NCI-H1092 treated with DMSO at 0.1 percent for 48 hours (cell line): ENCODE results near the gene CPED1.
"Not testable (repeated sequence)": the region's sequence is repeated elsewhere in the genome, so short reads cannot be mapped to it uniquely, and the experiment has no call there.

Source experiments
- DNase-seq: peaks from one replicate; lab custom pipeline; 2025; lab: John Stamatoyannopoulos, UW

Gene CPED1

DNA sequence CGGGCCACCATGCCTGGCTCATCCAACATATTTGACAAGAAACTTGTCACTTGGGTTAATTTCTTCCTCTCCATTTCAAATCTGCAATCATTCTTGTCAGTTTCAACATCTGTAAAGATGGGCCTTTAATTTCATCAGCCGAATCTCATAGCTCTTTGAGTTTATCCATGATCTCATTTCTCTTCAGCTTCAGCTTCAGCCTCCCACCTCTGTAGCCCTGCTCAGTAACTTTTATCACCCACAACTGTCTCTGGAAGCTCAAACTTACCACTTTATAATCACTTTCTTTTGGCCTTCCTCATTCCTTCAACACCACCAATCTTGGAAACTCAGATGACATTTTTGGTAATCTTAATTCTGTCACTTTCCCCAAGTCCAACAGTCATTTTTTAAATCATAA, 83.2 kb downstream of the CPED1 start:
- no peak for DNase-seq

DNA sequence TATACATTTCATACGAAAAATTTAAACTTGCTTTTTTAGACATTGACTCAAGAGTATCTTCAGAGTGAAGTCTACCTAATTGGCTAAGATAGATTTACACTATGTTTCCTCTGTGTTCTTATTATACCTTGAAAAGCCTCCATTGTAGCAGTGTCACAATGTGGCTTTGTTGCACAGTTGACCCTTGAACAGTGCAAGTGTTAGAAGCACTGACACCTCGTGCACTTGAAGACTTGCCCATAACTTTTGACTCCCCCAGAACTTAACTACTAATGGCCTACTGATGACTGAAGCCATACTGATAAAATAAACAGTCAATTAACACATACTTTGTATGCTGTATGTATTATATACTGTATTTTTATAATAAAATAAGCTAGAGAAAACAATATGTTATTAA, 84.3 kb downstream of the CPED1 start:
- no peak for DNase-seq

DNA sequence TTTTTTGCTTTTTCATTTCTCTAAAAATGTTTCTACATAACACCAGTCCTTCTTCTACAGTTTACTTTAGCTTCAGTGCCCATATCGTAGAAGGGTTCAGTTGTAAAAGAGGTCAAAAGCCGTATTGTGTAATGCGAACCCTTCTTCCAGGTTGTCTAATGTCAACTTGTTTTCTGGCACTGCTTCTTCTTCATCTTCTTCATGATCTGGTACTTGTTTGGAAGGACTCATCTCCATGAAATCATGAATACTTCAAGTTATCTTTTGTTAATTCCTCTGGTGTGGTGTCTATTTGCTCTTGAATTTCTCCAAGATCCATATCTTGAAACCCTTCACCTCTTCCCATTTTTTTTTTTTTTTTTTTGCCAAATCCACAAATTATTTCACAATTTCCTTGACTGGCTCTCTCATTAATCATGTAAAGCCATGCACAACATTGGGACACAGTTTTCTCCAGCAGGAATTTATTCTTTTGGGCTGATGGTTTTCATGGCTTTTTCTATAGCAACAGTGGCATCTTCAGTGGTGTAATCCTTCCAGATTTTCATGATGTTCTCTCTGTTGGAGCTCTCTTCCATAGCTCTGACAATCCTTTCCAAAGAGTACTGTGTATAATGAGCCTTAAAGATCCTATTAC, 85.1 kb downstream of the CPED1 start:
- no peak for DNase-seq

DNA sequence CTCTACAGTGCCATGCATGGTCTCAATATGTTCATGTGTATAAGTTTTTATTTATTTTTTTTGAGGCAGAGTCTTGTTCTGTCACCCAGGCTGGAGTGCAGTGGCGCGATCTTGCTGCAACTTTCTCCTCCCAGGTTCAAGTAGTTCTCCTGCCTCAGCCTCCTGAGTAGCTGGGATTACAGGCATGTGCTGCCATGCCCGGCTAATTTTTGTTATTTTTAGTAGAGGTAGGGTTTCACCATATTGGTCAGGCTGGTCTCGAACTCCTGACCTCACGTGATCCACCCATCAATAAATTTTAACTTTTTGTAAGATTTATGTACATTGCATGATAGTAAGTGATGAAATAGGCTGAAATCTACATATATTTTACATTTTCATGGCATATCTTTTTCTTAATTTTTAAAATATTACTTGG, 86.9 kb downstream of the CPED1 start:
- DNase-seq, result not testable (repeated sequence)

DNA sequence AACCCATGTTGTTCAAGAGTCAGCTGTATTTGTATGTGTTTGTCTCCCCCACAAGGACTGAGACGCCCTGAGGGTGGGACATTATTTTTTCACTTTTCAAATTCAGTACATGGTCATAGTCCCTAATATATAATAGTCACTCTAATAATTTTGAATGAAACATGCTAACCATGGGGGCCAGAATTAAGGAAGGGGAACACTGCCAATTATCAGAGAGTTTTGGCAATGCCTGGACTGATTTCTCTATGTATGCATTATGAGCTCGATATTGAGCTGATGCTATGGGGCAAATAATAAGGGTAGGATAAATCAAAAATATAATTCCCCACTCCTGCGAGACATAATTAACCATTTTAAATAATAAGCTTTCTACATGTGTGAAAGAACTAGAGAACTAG, 87.4 kb downstream of the CPED1 start:
- no peak for DNase-seq

DNA sequence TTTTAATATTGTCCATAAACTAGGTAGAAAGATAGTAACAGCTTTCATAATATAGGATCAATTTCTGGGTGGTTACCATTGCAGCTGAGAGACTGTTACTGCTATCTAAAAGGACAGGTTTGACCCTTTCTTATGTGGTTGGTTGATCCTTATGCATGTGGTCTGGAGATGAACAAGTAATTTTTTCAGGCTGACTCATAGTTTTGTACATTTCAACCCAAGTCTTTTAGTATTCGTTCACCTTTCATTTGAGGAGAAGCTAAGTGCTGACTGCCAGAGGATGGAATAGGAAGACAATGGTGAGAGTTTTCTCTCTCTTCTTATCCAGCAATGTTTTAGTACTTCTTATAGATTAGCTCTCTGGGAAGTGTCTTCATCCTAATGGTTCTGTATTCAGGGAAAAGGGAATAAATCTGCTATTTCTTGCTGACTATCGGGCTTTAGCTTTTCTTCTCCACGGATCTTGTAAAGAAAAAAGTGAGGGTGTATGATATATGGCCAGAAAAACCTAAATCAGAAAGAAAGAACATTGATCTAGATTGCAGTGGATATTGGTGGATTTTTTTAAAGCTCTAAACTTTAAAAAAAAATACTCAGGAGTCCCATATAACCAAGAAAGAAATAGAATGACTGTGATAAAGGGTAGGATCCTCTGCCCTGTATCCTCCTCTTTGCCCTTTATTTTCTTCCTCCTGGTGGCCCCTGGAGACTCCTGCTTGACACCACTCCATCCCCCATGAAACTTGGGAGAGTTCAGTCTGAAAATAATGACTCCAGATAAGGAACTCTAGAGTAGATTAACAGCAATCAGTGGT, 88.0 kb downstream of the CPED1 start:
- no peak for DNase-seq

DNA sequence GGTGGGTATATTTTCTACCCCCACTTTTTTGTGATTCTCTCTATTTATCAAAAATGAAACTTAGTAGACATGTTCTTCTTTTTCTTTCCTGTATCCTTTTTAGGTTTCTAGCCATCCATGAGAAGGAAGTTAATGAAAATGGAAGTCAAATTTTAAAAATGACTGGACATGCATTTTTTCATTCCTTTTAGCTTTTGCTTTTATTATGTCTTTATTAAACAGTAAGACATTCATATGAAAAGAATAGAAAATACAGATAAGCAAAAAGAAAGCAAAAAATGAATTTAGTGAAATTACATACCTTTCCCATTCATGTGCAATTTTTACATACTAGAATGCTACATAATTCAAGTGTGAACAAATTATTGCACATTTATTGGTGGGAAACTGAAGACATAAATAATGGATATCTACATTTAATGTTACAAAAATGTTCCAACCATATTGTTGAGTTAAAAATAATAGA, 88.7 kb downstream of the CPED1 start:
- no peak for DNase-seq

DNA sequence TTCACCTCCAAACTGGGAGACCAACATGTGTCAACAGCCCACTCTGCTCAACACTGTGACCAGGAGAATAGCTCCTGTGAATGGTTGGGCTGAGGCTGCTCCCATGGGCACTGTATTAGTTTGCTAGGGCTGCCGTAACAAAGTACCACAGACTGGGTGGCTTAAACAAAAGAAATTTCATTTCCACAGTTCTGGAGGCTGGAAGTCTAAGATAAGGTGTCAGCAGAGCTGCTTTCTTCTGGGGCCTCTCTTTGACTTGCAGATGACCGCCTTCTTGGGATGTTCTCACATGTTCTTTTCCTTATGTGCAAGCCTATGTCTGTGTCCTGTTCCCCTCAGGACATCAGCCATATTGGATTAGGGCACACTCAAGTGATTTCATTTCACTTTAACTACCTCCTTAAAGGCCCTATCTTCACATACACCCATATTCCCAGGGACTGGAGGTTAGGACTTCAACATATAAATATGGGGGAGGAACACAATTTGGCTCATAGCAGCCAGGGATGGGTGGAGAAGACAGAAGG, 90.3 kb downstream of the CPED1 start:
- no peak for DNase-seq

DNA sequence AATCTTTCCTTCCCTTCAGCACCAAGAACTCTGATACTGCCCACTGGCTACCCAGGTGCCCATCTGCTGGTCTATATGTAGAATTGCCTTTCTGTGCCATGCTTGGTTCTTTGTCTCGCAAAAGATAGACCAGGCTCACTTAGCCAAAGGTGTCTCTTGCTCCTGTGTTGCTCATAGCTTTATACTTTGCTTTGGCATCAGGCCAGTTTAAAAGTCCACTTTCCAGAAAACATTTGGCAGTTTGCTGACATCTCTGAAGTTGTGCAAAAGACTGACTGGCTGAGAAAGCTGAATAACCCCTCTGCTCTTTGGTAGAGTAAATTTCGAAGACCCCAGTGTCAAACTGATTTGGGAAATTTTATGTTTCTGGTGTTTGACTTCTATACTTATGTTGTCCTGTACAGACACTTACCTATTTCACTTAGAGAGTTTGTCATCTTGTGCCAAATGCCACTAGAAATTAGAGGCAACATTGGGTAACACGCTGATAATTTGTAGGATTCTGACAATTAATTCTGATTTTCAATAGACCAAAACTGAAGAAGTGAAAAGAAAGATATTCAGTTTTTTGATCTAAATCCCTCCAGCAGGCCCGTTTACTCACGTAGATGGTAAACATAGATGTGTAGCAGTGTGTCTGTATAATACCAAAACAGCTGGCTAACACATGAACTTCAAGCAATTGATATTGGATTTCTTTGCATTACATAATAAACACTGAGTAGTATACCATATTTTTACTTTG, 91.1 kb downstream of the CPED1 start:
- no peak for DNase-seq

DNA sequence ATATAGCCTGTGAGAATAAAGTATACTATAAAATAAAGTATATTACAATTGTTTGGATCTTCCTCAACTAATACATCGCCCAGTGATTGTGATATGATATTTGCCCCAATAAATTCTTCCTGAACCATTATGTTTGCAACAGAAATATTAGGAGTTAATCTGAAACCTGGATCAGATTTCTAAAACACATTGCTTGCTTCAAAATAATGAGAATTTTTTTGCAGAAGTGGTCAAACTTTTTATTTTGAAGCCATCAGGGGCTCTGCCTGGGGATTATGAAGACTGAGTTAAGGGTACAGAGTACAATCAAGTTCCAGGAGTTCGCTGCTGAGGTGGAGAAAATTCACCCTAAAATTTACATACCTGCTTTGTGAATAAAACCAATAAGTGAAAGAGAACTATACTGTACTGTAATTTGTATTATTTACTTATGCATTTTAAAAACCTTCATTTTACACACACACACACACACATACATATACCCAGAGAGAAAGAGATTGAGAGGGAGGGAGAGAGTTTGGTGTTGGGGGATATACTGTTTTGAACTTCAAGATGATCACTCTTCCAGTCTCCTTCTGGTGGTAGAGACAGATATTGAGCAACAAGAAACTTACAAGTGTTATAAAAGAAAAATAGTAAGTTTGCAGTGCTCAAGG, 91.9 kb downstream of the CPED1 start:
- no peak for DNase-seq

DNA sequence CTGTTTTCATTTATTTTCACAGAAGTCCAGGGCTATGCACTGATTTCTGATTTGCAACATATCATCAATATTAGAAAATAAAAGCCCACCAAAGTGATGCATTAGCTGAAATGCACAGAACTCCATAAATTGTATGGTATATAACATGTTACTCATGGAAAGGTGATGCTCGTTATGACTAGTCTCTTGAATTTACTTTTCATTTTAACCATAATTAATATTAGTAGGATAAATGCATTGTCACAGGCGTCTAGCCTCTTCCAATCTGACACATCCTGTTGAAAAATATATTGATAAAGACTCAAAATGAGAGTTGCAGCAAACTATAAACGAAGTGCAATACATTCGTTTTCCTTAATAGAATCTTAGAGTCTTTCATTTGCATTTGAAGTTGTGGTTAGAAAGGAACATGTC, 92.4 kb downstream of the CPED1 start:
- no peak for DNase-seq

DNA sequence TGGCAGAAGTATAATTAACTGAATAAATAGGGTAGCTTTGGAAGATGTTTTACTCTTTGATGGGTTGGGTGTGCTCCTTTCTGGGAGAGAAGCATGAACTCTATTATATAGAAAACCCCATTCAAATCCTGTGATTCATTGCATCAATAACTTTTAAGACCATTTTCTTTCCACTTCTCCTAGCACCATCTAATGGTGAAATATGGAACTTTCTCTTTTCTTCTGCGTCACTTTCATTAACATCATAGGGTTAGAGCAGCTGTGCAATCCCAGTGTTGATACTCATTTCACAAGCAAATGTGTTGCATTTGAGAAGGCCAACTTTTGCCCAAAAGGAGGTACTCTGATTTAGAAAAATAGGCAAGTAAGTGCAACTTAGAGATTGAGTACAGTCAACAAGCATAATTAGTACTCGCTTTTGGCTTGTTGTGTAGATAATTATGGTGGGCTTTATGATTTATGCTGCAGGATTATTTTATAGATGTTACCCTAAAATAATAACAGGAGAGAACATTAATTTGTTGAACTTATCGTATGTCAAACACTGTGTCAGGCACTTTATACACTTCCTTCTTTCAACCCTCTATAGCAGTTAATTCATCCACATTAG, 92.9 kb downstream of the CPED1 start:
- DNase-seq, result peak; percentile 75

DNA sequence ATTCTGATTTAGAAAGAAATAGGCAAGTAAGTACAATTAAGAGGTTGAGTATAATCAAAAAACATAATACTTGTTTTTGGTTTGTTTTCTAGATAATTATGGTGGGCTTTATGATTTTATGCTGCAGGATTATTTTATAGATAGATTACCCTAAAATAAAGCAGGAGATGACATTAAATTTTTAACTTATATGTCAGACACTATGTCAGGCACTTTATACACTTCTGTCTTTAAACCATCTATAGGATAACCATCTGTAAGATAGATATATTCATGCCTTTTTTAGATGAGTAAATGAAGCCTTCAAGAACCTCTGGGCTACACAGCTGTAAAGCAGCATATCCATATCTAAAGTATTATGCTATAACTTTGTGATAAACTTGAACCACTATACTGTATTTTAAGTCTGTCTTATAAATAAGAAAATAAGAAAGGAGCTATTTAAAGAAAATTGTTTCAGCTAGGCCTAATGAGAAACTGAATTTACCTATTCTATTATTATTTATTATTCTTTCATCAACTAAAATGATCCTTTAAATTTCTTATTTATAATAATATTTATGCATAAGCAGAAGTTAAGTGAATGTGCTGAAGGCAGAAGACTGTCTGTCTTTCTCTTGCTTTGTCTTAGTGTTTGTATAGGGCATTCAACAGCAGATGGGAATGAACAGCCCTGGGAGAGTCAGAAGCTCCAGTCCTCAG, 94.0 kb downstream of the CPED1 start:
- DNase-seq, result no peak

DNA sequence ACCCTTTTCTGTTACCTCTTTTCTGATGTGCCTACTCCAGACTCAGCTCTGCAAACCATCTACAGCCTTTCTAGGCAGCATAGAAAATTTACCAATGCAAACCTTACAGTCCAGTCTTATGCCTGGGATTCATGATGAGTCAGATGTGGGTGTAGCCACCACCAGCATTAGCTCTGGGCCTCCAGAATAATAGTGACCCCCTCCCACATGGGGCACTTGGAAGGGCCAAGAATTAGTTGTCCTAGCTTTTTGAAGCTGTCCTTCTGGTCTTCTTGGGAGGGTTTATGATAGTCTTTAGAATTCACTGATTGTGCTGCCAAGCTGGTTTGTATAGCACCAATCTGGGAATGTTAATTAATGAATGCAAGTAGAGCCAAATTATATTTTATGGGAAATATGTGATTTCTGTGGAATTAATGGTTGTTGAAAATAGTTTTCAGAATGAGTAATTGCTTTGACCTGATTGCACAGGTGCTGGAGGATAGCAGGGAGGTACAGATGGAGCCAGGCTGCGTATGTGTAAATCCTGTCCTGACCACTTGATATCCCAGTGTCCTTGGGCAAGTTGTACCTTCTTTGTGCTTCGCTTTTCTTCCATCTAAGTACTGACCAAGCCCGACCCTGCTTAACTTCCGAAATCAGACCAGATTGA, 94.8 kb downstream of the CPED1 start:
- no peak for DNase-seq

DNA sequence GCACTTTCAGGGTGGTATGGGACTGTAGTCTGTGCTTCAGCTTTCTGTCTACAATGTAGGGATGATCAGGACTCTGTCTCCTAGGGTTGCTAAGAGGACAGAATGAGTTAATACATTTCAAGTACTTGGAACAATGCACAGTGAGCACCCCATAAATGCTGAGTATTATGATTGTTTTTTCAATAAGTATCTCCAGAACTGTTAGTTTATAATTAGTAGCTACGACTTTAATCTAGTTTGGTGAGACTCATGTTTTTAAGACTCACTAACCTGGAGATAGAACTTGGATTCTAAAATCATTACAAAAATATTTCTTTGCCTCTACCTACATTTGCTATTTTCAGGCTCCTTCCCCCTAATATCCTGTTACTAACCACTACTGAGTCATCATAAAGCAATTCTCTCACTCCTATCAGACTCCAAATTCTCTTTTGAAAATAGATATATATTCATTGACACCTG, 95.3 kb downstream of the CPED1 start:
- no peak for DNase-seq

DNA sequence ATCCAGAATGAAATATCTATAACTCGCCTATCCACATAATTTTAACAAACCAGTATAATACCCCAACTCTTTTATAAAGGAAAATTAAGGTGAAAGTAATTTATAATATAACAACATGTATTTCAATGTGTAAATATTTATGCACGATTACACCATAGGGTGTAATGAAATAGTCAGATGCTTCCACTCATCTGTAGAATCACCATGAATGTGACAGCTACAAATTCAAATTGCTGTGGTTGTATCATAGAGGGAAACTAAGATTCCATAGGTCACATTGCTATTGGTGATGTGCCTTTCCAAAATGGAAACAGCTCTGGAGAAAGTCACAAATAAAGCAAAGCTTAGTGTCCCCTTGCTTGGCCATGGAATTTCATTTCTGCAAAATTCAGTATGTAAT, 95.7 kb downstream of the CPED1 start:
- no peak for DNase-seq

DNA sequence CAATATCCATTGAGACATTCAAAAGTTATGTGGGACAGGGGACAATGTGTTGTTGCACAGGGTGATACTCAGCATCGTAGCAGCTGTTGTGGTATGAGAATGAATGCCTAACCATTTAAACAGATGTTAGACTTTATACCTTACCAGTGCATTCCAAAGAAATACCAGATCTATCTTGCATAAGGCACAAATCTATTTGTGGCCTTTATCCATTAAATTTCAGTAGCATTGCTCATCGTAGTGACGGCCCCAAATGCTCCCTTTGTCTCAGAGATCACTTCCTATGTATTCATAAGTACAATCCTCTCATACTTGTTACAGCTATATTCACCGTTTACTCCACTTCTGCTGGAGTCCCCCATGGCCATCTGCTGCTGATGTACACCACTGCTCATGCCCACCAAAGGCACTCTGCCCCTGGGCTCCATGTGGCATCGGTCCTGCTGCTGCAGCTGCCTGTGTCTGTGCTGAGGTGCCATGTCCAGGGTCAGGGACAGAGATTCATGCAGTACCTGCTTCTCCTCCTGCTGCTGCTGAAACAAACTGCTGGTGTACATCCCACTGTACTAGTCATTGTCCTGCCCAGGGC, 96.3 kb downstream of the CPED1 start:
- DNase-seq, result no peak

DNA sequence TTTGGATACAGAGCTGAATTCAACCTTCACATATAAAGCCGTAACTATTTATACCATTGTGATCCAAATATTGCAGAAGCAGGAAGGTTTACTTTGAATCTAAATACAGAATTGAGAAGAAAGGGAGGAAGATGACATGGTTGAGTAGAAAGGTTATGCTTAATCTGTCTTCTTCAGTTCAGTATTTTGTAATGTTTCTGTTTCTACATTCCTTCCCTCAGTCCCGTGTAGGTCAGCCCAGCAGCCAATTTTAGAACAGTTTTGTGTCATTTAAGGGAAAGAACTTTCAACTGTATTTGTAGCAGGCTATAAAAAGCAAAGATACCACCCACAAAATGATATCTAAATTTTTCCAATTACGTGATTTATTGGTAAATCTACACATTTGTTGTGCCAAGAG, 97.4 kb downstream of the CPED1 start:
- DNase-seq, result no peak

DNA sequence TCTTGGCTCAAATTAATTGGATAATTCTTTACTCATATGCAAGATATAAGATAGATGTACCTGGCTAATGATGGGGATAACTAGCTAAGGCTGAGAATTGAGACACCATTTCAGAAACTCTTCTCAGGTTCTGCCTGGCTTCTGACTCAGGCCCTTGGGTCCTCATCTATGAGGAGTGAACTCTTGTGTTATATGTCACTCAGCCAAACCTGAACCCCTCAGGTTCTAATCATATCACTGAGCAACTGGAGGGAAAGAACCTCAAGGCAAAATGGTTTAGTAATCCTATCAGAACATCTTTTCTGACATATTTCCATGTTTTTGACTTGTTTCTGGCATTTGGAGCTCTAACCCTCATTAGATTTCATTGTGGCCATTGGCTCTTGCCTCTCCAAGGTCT, 100.4 kb downstream of the CPED1 start:
- DNase-seq, result no peak

DNA sequence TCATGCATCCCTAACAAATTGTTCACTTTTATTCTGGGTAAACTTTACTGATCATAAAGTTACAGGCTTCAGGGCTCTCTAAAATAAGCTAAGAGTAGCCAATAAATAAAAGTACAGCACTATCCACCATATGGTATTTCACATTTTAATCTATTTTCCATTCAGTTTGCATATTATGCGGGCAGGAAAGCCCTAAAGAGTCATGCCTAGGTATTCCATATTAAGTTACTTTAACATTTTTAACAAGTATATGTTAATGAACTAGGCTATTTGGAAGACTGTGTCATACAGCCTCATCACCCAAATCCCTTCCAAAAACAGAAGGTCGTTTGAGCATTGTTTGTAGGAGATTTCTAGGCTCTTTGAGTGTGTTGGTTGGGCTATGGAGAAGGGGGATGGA, 106.3 kb downstream of the CPED1 start:
- no peak for DNase-seq
